Measurements from ENCODE around the gene BMPR1A.

DNA sequence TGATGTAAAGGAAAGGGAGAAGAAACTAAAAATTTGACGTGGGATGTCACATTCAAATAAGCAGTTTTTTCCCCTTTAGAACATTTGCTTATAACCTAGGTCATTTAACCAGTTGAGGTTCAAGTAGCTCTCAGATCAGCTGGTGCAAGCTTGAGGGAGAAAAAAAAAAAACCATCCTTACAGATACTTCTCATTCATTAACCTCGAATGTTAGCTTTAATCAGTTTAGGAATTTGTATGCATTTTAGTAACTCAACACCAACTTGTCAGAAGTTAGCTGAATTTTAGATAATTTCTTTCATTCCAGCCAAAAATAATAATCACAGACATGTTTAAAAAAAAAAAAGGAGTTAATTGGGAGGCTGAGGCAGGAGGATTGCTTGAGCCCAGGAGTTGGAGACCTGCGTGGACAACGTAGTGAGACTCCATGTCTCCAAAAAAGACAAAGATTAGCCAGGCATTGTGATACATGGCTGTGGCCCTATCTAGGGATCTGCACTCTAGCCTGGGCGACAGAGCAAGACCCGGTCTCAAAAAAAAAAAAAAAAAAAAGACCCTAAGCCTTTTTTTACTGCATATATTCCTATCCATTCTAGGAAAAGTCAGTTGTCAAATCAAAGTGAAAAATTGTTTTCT lies 46.2 kb downstream of the BMPR1A start:
- TF ChIP-seq CTCF (IDR thresholded peaks at IDR 0.05 in 2 of 3, conservative IDR thresholded peaks at IDR 0.05 in 1 of 3; ENCODE audit: insufficient read depth in 2 of 3, low read depth in 1 of 3, low read length in 3 of 3), result no peak
- no peak for TF ChIP-seq HDAC2 (IDR thresholded peaks at IDR 0.05)
- no peak for TF ChIP-seq RFX5 (IDR thresholded peaks at IDR 0.05; ENCODE audit: low read depth, low read length)
- TF ChIP-seq SMAD1 (IDR thresholded peaks at IDR 0.05; ENCODE audit: low read depth, low read length, partially characterized antibody), result no peak
- TF ChIP-seq, protein P1, sequence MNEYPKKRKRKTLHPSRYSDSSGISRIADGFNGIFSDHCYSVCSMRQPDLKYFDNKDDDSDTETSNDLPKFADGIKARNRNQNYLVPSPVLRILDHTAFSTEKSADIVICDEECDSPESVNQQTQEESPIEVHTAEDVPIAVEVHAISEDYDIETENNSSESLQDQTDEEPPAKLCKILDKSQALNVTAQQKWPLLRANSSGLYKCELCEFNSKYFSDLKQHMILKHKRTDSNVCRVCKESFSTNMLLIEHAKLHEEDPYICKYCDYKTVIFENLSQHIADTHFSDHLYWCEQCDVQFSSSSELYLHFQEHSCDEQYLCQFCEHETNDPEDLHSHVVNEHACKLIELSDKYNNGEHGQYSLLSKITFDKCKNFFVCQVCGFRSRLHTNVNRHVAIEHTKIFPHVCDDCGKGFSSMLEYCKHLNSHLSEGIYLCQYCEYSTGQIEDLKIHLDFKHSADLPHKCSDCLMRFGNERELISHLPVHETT (CRISPR knock-in tag; conservative IDR thresholded peaks at IDR 0.05 in 1 of 2, IDR thresholded peaks at IDR 0.05 in 1 of 2), result no peak
- TF ChIP-seq JUNB (CRISPR knock-in tag; conservative IDR thresholded peaks at IDR 0.05), result no peak

Data from K562 (cell line).